ENCODE results near the gene MYO18A.
"Not testable (repeated sequence)": the region's sequence is repeated elsewhere in the genome, so short reads cannot be mapped to it uniquely, and the experiment has no call there.

MYO18A gene

DNA sequence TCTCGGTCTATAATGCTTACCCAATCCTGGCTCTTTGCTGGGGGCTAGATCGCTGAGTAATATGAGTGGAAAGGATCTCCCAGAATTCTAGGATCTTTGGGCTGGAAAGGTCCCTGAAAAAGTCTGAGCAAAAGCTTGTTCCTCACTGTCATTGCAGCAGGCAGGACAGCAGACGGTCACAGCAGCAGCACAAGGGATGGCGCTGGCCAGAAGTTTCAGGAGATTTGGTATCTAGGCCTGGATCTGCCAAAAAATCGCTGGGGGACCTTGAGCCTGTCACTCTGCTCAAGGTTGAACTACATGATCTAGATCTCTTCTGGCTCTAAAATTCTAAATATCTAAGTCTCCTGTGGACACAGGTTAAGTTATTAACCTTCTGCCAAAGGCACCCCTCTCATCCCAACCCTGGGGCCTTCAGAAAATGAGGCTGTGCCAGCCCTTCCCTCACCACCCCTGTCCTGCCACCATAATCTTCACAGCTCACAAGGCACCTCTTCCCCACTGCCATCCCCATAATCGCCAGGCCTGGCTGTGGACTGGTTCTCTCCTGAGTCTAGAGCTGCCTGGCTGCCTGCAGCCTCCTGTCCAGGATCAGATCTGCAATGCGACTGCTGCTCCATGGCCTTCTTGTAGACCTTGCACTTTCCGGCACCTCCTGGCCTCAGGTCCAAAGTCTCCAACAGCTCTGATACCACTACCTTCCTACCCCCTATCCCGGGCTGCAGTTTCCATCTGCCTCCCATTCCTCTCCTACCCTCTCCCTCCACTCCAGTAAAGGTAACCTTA lies 10.2 kb downstream of the MYO18A start:
- in situ Hi-C loops (cut with HindIII; ENCODE audit: low pct_unique_long_range_greater_than_20kb, low sequenced_read_pairs) = no loop called here
- no peak for TF ChIP-seq JUND (IDR thresholded peaks at IDR 0.05; ENCODE audit: low read depth)
- DNase-seq (ENCODE audit: low read depth in 1 of 2, low spot score in 1 of 2) = no peak

- in situ Hi-C loops (cut with HindIII; ENCODE audit: low pct_unique_long_range_greater_than_20kb, low sequenced_read_pairs); DNase-seq (ENCODE audit: low read depth in 1 of 2, low spot score in 1 of 2): not testable (repeated sequence)
Observed at GRCh38 chr17:29168759-29169126, 11.5 kb downstream of the MYO18A start.

GRCh38 chr17:29168079-29168758 lies 12.0 kb downstream of the MYO18A start:
- DNase-seq (ENCODE audit: low read depth in 1 of 2, low spot score in 1 of 2) = no peak
- no peak for TF ChIP-seq JUND (IDR thresholded peaks at IDR 0.05; ENCODE audit: low read depth)
- in situ Hi-C loops (cut with HindIII; ENCODE audit: low pct_unique_long_range_greater_than_20kb, low sequenced_read_pairs) = no loop called here

DNA sequence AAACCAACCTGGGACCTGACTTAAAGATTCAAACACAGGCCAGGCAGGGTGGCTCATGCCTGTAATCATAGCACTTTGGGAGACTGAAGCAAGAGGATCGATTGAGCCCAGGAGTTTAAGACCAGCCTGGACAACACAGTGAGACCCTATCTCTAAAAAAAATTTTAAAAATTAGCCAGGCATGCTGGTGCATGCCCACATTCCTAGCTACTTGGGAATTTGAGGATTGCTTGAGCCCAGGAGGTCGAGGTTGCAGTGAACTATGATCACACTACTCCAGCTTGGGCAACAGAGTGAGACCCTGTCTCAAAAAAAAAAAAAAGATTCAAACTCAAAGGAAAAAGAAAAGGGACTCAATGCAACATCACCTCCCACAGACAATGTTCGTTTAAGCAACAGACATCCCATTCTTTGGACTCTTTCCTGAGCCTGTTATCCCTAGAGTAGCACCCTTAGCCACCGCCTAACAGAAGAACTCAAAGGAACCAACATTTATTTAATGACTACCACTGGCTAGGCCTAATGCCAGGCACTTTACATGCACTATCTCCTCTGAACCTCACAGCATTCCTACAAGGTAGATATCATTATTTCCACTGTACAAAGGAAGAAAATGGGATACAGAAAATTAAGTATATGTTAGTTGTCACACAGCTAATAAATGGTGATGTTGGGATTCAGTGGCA lies 12.7 kb downstream of the MYO18A start:
- TF ChIP-seq JUND (IDR thresholded peaks at IDR 0.05; ENCODE audit: low read depth) = no peak
- in situ Hi-C loops (cut with HindIII; ENCODE audit: low pct_unique_long_range_greater_than_20kb, low sequenced_read_pairs) = no loop called here
- DNase-seq (ENCODE audit: low read depth in 1 of 2, low spot score in 1 of 2) = no peak

GRCh38 chr17:29166507-29166887 lies 13.7 kb downstream of the MYO18A start:
- in situ Hi-C loops (cut with HindIII; ENCODE audit: low pct_unique_long_range_greater_than_20kb, low sequenced_read_pairs) = no loop called here
- no peak for DNase-seq (ENCODE audit: low read depth in 1 of 2, low spot score in 1 of 2)
- no peak for TF ChIP-seq JUND (IDR thresholded peaks at IDR 0.05; ENCODE audit: low read depth)

DNA sequence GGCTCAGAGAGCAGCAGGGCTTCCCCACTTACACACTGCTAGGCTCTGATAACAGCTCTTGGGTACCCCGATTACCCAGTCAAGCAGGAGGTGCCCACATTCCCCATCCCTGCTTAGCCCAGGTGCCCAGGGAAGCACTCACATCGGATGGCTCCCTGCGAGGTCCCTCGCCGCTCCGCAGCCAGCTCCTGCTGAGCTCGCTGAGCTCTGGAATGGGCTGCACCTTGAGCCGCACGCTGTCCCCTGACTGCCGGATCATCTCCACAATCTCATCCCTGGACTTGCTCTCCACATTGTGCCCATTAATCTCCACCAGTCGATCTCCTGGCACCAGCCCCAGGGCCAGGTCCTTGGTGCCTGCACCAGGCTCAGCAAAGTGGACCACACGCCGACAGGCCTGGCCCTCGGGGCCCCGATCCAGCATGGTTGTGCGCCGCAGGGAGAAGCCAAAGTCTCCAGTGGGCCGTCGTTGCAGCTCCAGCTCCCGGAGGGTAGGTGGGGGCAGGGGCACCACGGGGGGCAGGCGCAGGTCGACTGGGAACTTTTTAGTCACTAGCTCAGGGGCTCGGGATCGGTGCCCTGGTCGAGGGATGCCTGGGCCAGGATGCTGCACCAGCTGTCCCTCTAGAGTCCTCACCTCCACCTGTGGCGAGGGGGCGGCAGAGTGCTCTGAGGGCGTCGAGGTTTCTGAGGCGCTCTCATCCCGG lies 14.2 kb downstream of the MYO18A start:
- TF ChIP-seq JUND (IDR thresholded peaks at IDR 0.05; ENCODE audit: low read depth) = no peak
- DNase-seq (ENCODE audit: low read depth in 1 of 2, low spot score in 1 of 2) = no peak
- in situ Hi-C loops (cut with HindIII; ENCODE audit: low pct_unique_long_range_greater_than_20kb, low sequenced_read_pairs) = no loop called here

DNA sequence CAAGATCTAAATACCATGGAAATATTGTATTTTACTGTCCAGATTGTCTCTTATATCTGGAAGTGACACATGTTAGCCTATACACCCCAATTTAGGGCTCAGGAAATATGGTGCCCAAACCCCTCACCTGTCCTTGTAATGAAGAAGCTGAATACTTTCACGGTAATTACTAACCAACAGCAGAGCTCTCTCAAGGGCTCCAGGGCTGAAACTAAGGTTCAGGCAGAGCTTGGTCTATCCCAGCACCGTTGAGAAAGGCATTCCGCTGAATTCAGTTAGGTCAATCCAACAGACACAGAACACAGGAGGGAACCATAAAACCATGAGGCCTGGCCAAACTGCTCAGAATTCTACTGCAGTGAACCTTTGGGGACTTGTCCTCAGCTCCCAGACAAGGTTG lies 14.9 kb downstream of the MYO18A start:
- DNase-seq (ENCODE audit: low read depth in 1 of 2, low spot score in 1 of 2) = no peak
- in situ Hi-C loops (cut with HindIII; ENCODE audit: low pct_unique_long_range_greater_than_20kb, low sequenced_read_pairs) = no loop called here
- no peak for TF ChIP-seq JUND (IDR thresholded peaks at IDR 0.05; ENCODE audit: low read depth)

GRCh38 chr17:29163563-29163962 lies 16.6 kb downstream of the MYO18A start:
- no peak for DNase-seq (ENCODE audit: low read depth in 1 of 2, low spot score in 1 of 2)
- no peak for TF ChIP-seq JUND (IDR thresholded peaks at IDR 0.05; ENCODE audit: low read depth)
- in situ Hi-C loops (cut with HindIII; ENCODE audit: low pct_unique_long_range_greater_than_20kb, low sequenced_read_pairs) = no loop called here

DNA sequence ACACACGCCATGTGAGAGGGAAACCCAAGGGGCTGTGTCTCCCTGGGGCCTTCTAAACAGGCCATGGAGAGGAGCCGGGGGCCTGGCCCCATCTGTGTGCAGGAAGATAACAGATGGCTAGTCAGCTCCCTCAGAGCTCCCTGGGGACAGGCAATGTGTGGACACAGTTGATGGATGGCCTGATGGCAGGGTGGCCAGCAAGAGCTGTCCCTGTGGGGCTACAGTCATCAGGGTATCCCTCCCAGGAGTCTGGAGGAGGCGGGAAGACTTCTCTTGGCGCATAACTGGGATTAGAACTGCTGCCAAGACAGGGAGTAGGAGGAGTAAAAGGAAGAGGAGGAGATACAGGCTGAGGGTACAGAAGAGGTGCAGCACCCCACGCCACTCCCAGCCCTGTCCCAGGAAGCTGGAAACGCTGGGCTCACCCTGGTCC lies 17.3 kb downstream of the MYO18A start:
- TF ChIP-seq JUND (IDR thresholded peaks at IDR 0.05; ENCODE audit: low read depth) = no peak
- no peak for DNase-seq (ENCODE audit: low read depth in 1 of 2, low spot score in 1 of 2)
- in situ Hi-C loops (cut with HindIII; ENCODE audit: low pct_unique_long_range_greater_than_20kb, low sequenced_read_pairs) = no loop called here

DNA sequence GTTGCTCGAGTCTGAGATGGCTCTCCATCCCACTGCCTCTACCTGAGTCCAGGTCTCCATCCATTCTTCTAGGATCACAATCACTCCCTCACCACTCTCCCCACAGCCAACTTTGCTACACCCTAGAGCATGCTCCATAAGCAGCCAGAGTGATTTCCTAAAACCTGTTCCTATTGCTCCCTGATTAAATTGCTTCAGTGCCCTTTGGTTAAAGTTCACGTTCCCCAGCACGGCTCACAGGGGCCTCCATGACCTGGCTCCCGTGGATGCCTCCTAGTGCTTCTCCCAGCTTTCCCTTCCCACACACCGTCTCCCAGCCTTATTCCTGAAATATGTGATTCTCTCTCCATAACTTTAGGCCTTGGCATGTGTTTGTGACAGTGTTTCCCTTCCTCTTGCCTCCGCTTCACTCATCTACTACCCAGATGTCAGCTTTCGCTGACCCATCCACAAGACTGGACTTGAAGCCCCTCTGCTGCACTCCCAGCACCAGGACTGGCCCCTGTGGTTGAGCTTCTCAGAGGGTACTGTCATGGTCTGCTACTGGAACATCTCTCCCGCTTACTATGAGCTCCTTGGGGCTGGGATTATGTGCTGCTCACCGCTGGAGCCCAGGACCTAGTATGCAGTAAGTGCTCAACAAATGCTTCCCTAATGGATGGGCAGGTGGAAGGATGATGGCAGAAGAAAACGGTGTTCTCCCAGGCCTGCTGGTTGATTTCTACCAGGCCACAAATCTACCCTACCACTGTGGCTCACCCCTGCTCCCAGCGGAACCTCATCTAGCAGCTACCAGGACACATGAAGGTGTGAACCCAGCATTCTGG lies 17.9 kb downstream of the MYO18A start:
- TF ChIP-seq JUND (IDR thresholded peaks at IDR 0.05; ENCODE audit: low read depth) = no peak
- no peak for DNase-seq (ENCODE audit: low read depth in 1 of 2, low spot score in 1 of 2)
- in situ Hi-C loops (cut with HindIII; ENCODE audit: low pct_unique_long_range_greater_than_20kb, low sequenced_read_pairs) = no loop called here

DNA sequence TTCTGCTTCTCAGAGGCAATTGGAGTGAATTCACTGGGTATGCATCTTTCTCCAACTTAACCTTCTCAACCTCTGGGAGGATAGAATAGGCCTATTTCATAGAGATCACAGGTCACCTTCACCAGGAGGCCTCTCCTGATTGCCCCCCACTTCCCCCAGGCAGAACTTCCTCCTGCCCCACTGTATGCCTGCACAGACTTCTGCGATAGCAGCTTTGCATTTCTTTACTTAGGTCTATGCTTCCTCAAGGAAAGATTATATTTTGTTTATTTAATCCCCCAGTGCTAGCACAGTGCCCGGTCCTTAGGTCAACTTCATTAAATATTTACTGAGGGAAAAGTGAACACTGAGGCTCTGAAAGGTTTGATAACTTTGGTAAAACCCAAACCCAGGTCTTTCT lies 19.9 kb downstream of the MYO18A start:
- DNase-seq (ENCODE audit: low read depth in 1 of 2, low spot score in 1 of 2) = no peak
- TF ChIP-seq JUND (IDR thresholded peaks at IDR 0.05; ENCODE audit: low read depth) = no peak
- in situ Hi-C loops (cut with HindIII; ENCODE audit: low pct_unique_long_range_greater_than_20kb, low sequenced_read_pairs) = no loop called here

DNA sequence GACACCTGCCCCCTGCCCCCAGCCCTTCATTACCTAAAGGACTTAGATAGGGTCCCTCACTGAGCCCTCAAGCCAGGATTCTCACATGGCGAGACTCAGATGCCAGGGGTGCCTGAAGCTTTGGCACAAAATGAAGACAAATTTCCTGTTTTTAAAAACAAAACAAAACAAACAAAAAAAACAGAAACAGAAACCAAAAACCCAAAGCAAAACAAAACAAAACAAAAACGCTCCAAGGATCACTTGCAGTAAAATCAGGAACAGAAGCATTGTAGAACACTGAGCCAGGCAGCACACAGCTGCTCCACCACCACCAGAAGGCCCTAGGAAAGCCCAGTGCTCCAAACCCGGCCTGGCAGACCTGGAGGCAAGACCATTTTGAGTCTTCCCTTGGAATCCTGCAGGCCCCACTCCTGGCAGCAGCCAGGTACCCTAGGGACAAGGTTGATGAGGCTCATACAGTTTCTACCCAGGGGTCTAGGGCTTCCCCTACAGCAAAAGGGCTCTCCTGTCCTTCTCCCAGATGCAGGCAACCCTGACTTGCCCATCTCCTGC lies 20.8 kb downstream of the MYO18A start:
- no peak for TF ChIP-seq JUND (IDR thresholded peaks at IDR 0.05; ENCODE audit: low read depth)
- DNase-seq (ENCODE audit: low read depth in 1 of 2, low spot score in 1 of 2) = no peak
- in situ Hi-C loops (cut with HindIII; ENCODE audit: low pct_unique_long_range_greater_than_20kb, low sequenced_read_pairs) = no loop called here
